HG03095 (cell line): ENCODE results near the gene C6orf132.

Experiments used
- ATAC-seq: cut with Tn5 transposase; IDR thresholded peaks from one replicate; pipeline ENCODE4 v1.9.1; 2021; ENCODE audit warnings: moderate library complexity; ENCODE audit not compliant: unreplicated experiment

C6orf132 gene

DNA sequence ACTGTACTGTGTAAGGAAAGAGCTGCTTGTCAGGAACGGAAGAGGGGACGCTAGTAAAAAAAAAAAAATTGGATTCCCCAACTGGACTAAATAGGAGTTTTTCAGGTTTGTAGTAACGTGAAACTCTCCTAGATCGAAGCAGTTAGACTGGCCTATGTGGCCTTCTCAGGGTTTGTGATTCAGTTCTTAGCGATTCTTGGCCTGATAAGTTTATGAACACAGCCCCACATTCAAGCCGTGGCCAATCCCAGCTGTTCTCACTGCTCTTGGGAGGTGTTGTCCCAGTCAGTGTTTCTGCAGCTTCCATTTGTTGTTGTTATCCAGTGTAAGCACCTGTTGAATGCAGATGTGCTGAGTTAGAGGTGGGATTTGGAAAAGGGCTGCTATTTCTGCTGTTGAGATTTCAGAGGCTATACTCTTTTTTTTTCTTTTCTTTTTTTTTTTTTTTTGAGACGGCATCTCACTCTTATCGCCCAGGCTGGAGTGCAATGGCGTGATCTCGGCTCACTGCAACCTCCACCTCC lies 62.4 kb downstream of the C6orf132 start:
- ATAC-seq = no peak

DNA sequence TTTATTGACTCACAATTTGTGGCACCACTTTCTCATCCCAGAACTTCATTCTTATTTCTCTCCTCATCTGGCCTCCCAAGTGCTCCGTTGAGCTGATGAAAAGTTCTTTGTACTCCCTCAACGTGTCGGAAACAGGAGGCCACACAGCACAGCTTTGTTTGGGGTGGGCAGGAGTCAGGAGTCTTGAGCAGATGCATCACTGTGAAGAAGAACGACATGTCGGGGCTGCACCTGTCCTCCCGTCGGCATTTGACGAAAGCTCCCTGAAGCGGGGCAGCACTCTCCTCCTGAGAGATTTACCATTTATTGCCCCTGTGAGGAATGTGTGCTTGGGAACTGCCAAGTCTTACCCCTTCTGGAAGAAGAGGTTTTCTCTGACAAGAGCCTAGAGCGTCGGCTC lies 64.0 kb downstream of the C6orf132 start:
- ATAC-seq = no peak

DNA sequence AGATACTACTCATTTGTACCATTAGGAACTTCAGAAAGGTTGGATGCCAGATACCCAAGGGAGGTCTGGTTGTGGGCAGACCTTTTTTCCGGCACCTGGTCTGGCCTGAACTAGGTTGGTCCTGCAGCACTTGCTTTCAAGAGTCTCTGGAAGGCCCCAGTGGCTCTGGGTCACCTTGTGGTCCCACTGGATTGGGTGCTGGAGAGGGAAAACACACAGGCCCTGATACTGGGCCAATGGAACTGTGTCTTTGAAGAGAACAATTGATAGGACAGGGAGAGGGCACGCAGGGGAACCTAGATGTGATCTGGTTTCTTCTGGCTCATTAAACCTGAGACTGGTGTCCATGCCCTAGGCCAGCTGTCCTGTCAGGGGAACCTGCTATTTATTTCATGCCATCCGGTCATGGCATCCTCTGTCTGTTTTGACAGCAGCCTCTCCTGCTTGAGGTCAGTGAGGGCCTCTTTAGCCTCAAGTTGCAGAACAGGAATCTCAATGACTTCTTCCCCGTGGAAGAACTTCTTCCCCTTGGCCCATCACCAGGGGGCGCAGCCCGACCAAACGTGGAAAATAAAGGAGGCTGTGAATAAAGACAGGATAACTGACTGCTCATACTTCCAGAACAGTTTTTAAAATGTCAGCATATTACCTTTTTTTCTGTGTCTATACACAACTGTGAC lies 67.1 kb downstream of the C6orf132 start:
- ATAC-seq = no peak

DNA sequence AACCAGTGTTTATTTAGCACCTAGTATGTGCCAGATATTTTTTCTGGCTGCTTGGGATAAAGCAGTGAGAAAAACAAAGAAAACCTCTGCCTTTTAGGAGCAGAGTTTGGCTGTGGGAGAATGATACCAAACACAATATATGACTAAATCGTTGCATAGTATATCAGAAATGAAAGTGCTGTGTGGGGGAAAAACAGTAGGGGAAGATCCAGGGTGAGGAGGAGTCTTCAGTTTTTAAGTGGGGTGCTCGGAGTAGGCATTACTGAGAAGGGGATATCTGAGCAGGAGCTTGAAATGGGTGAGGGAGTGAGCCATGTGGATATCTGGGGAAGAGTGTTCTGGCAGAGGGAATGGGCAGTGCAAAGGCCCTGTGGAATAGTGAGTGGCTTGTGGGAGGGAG lies 69.1 kb downstream of the C6orf132 start:
- no peak for ATAC-seq

DNA sequence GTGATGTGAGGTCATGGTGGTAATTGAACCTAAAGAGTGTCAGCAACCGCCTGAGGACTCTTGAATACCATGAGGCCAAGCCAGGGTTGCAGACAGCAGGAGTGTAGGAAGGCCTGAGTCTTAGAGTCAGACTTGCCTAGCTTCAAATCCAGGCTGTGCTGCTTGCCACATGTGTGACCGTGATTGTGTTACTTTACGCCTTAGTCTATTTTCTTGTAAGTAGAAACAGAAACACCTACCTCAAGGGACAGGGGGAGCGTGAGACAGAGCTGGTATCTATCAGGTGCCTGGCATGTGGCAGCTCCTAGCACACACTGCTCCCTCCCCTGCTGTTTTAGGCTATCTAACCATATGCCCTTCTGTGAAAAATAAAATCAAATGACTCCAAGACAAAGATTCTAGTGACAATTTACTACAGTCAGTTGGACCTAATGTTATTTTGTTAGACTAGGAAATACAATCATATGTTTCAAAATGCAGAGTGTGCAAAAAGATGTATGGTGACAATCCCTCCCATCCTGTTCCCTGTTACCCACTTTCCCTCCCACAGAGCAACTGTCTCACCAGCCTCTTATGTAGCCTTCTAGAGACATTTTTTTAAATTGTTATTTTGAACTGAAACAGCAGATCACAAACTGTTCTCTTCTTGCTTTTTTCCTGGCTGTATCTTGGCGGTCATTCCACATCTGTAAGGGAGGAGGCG lies 70.4 kb downstream of the C6orf132 start:
- ATAC-seq = no peak

DNA sequence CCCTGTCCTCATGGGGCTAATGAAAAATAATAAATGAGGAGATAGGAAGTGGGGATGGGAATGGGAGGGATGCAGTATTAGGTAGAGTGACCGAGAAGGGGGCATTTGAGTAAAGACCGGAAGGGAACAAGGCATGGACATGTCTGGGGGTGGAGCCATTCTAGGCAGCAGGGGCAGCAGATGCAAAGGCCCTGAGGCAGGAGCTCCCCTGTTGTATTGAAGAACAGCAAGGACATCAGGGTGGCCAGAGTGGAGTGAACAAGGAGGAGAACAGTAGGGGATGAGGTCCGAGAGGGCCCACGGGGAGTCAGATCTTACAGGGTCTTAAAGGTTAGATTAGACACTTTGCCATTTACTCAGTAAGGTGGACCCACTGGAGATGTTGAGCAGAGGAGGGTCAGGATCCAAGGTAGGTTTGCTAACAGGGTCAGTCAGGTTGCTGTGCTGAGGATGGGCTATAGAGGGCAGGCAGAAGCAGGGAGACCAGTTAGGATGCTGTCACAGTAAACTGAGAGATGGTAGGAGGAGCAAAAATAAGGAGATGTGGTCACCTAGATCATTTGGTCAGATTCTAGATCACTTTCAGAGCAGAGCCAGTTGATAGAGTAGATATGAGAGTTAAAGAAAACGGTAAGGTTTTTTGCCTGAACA lies 73.4 kb downstream of the C6orf132 start:
- no peak for ATAC-seq

DNA sequence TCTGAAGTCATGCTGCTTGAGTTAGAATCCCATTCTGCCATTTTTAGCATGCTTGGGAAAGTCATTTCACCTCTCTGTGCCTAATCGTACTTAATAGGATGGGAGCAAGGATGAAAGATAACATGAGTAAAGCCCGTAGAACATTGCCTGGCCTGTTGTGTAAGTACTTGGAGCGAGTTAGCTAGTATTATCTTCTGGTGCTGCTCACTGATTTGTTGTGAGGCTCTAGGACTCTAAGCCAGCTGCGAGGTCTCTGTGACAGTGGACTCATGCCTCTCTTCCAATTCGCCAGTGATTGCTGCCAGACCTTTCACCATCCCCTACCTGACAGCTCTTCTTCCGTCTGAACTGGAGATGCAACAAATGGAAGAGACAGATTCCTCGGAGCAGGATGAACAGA lies 74.2 kb downstream of the C6orf132 start:
- ATAC-seq = no peak

DNA sequence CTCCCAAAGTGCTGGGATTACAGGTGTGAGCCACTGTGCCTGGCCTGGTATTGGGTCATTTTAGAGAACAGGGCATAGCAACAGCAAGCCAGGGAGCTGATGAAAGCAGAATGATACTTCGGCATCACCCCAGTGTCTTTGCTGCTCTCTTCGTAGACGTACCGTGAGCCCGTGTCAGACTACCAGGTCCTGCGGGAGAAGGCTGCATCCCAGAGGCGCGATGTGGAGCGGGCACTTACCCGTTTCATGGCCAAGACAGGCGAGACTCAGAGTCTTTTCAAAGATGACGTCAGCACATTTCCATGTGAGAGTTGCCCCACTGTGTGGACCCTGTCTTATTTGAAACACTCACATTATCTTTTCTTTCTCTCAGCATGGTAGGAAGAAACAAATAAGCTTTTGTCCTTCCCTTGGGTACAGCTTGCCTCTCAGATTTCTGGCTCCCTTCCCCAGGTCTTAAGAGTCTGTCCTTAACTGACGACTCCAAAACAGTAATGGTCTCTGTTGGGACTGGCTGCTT lies 76.2 kb downstream of the C6orf132 start:
- ATAC-seq = no peak

DNA sequence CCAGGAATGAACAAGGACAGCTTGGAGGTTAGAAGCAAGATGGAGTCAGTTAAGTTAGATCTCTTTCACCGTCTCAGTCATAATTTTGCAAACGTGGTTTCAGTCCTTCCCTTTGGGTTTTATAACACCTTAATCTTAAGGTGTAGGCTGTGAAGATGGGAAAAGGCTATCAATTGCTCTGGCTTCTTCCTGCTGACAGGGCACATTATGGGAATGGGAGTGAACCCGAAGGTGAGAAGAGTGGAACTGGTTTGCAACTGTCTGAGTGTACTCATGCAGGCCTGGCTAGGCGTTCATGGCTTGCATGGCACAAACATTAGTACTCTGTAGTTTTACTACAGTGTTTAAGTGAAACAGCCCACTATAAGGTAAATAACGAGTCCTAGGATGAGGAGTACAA lies 82.7 kb downstream of the C6orf132 start:
- ATAC-seq = no peak

DNA sequence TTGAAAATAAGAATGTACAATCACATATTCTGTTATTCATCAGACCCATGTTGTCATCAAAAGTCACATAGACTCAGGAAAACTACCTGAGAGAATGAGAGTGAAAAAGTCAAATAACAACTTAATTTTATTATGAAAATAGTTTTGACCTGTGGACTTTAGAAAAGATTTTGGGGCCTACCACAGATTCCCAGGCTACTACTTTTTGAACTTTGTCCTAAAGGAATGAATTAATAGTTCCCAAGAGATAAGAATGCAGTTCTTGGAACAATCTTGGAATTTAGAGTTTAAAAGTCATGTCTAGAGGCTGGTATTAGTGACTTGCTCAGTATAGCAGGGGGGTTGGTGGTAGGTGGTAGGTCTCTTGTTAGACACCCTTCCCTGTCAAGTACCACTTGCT lies 88.8 kb downstream of the C6orf132 start:
- no peak for ATAC-seq

DNA sequence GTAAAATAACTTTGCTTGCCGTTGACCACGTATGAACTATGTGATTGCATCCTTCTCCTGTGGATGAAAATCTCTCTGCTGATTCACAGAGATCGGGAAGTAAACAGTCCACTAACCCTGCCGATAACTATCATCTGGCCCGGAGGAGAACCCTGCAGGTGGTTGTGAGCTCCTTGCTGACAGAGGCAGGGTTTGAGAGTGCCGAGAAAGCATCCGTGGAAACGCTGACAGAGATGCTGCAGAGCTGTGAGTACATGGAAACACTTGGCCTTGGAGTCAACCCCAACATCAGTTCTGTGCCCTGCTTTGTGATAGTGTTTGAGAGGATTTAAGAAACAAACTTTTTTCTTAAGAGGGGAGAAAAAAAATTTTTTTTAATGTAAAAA lies 91.2 kb downstream of the C6orf132 start:
- ATAC-seq = no peak
